MM.1S (cell line): ENCODE results near the gene SMOC2.

Source experiments
- DNase-seq: peaks from one replicate; pipeline ENCODE4 v3.0.0-alpha.2; 2015
- H2AFZ ChIP-seq: fragments of 300-600 bp; sonication (generic); 2 replicates; pipeline ENCODE4 v1.6.0; 2016; ENCODE audit warnings: antibody characterized with exemption, low read length
- H3F3A ChIP-seq: fragments of 300-600 bp; sonication (generic); 2 replicates; pipeline ENCODE4 v1.6.1; 2016; ENCODE audit warnings: mild to moderate bottlenecking, antibody characterized with exemption, low read length, moderate library complexity, mixed read lengths; ENCODE audit not compliant: insufficient read depth
- H3K27ac ChIP-seq: fragments of 300-600 bp; sonication (generic); 2 replicates; pipeline ENCODE4 v1.5.1; 2016; ENCODE audit warnings: mild to moderate bottlenecking, low read length
- H3K27me3 ChIP-seq: fragments of 300-600 bp; sonication (generic); replicated peaks from 2 replicates; pipeline ENCODE4 v1.6.0; 2016; ENCODE audit warnings: low read length; ENCODE audit not compliant: insufficient read depth
- H3K36me3 ChIP-seq: fragments of 300-600 bp; sonication (generic); replicated peaks from 2 replicates; pipeline ENCODE4 v1.6.1; 2016; ENCODE audit warnings: mild to moderate bottlenecking, low read length, mixed read lengths; ENCODE audit not compliant: insufficient read depth
- H3K4me1 ChIP-seq: fragments of 300-600 bp; sonication (generic); 2 replicates; pipeline ENCODE4 v1.6.1; 2016; ENCODE audit warnings: low read length, mixed read lengths
- H3K4me2 ChIP-seq: fragments of 300-600 bp; sonication (generic); 2 replicates; pipeline ENCODE4 v1.6.0; 2016; ENCODE audit warnings: low read depth, low read length
- H3K4me3 ChIP-seq: fragments of 300-600 bp; sonication (generic); 2 replicates; pipeline ENCODE4 v1.5.1; 2016; ENCODE audit warnings: low read length, mixed read lengths
- H3K79me2 ChIP-seq: fragments of 300-600 bp; sonication (generic); 2 replicates; pipeline ENCODE4 v1.6.1; 2016; ENCODE audit warnings: mixed run types, low read length, mixed read lengths
- H3K9ac ChIP-seq: fragments of 300-600 bp; sonication (generic); 2 replicates; pipeline ENCODE4 v1.6.1; 2016; ENCODE audit warnings: low read length, mixed read lengths
- H3K9me2 ChIP-seq: fragments of 300-600 bp; sonication (generic); replicated peaks from 2 replicates; pipeline ENCODE4 v1.6.1; 2016; ENCODE audit warnings: mild to moderate bottlenecking, low read length, mixed read lengths; ENCODE audit not compliant: insufficient read depth
- H3K9me3 ChIP-seq: fragments of 300-600 bp; sonication (generic); replicated peaks from 2 replicates; pipeline ENCODE4 v1.6.1; 2016; ENCODE audit warnings: mild to moderate bottlenecking, low read length, mixed read lengths; ENCODE audit not compliant: insufficient read depth
- H4K20me1 ChIP-seq: fragments of 300-600 bp; sonication (generic); 2 replicates; pipeline ENCODE4 v1.6.1; 2016; ENCODE audit warnings: mild to moderate bottlenecking, low read length, moderate library complexity, mixed read lengths; ENCODE audit not compliant: insufficient read depth
- EZH2 ChIP-seq: fragments of 300-600 bp; sonication (generic); optimal IDR thresholded peaks from 2 replicates; pipeline ENCODE3; 2017; ENCODE audit warnings: low read depth, mild to moderate bottlenecking, antibody characterized with exemption, low read length, mixed read lengths
- EZH2phosphoT487 ChIP-seq: fragments of 300-600 bp; sonication (generic); IDR thresholded peaks from 2 replicates; pipeline ENCODE4 v1.6.1; 2018; ENCODE audit warnings: antibody characterized with exemption, low read length
- TF ChIP-seq, protein P1 (sequence below): fragments of 300-600 bp; sonication (generic); IDR thresholded peaks from 2 replicates; pipeline ENCODE4 v1.5.1; 2016; ENCODE audit warnings: antibody characterized with exemption, low read length, mixed read lengths

SMOC2 gene

DNA sequence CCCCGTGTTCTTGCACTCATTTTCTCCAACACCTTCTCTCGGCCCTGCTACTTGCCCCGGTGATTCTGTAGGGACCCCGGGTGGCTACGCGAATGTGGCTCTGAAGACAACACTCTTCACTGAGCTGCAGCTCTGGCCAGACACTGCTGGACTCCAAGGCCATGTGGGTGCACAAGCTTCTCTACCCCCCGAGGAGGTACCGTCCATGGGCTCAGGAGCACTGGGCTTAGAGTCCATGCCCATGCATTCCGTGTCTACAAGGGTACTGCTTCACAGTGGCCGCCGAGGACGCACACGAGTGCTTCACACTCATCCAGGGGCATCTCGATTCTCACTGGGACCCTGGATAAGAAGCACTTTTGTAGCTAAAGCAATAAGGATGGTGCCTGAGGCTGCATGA lies 59.5 kb downstream of the SMOC2 start:
- H3K4me2 ChIP-seq: no peak overlapping the region
- no peaks in the 10 kb centered on the region for H3K9me2 ChIP-seq
- no peaks in the 10 kb centered on the region for H3K36me3 ChIP-seq
- H3K27me3 ChIP-seq: no peaks in the 10 kb centered on the region
- H3K4me1 ChIP-seq: no peaks in the 10 kb centered on the region
- H2AFZ ChIP-seq: no peak overlapping the region
- no peak overlapping the region for H3K9ac ChIP-seq
- H3K79me2 ChIP-seq: no peaks in the 10 kb centered on the region
- H4K20me1 ChIP-seq: no peaks in the 10 kb centered on the region
- TF ChIP-seq, protein P1, sequence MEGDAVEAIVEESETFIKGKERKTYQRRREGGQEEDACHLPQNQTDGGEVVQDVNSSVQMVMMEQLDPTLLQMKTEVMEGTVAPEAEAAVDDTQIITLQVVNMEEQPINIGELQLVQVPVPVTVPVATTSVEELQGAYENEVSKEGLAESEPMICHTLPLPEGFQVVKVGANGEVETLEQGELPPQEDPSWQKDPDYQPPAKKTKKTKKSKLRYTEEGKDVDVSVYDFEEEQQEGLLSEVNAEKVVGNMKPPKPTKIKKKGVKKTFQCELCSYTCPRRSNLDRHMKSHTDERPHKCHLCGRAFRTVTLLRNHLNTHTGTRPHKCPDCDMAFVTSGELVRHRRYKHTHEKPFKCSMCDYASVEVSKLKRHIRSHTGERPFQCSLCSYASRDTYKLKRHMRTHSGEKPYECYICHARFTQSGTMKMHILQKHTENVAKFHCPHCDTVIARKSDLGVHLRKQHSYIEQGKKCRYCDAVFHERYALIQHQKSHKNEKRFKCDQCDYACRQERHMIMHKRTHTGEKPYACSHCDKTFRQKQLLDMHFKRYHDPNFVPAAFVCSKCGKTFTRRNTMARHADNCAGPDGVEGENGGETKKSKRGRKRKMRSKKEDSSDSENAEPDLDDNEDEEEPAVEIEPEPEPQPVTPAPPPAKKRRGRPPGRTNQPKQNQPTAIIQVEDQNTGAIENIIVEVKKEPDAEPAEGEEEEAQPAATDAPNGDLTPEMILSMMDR: no peak
- no peak for TF ChIP-seq EZH2
- no peak for TF ChIP-seq EZH2phosphoT487
- H3F3A ChIP-seq: no peaks in the 10 kb centered on the region
- H3K4me3 ChIP-seq: no peak overlapping the region
- no peak for DNase-seq
- no peak overlapping the region for H3K27ac ChIP-seq
- no peaks in the 10 kb centered on the region for H3K9me3 ChIP-seq

DNA sequence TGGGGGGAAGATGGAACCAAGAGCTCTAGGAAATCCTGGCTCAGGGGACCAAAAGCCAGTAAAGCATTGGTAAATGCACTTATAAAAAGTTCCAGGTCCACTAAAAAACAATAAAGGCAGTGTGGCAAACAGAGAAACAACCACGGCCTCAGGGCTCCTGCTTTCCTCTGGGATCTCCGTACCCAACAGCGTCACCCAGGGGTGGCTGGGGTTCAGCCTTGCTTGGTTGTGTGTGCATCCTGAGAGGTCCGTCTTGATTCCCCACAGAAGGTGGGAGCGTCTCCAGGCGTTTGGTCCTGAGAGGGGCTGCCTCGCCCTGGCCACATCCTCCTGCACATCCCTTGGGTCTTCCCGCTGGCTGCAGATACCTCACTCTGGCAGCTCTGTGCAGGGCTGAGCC lies 60.6 kb downstream of the SMOC2 start:
- H3K4me3 ChIP-seq: no peak overlapping the region
- no peaks in the 10 kb centered on the region for H3K9me2 ChIP-seq
- DNase-seq: no peak
- no peak overlapping the region for H3K4me2 ChIP-seq
- no peaks in the 10 kb centered on the region for H3K4me1 ChIP-seq
- no peaks in the 10 kb centered on the region for H3K27me3 ChIP-seq
- no peak overlapping the region for H3K9ac ChIP-seq
- TF ChIP-seq, protein P1: no peak
- TF ChIP-seq EZH2: no peak
- no peak for TF ChIP-seq EZH2phosphoT487
- H3K9me3 ChIP-seq: no peaks in the 10 kb centered on the region
- H3K79me2 ChIP-seq: no peaks in the 10 kb centered on the region
- no peak overlapping the region for H3K27ac ChIP-seq
- H2AFZ ChIP-seq: no peak overlapping the region
- H3F3A ChIP-seq: no peaks in the 10 kb centered on the region
- no peaks in the 10 kb centered on the region for H3K36me3 ChIP-seq
- H4K20me1 ChIP-seq: no peaks in the 10 kb centered on the region

DNA sequence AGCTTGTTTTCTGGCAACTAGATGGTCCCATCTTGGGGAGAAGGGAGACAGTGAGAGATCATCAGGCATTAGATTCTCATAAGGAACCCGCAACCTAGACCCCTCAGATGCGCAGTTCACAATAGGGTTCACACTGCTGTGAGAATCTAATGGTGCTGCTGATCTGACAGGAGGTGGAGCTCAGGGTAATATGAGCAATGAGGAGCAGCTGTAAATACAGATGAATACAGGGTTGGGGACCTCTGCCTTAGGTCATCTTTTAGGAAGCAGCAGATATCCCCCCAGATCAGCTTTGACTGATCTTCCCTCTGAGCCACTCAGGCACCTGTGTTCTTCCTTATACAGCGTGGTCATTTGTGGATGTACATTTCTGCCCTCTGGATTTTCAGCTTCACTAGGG lies 63.4 kb downstream of the SMOC2 start:
- Histone ChIP-seq H3K27me3 (no peaks in the 10 kb centered on the region), H3K4me2 (no peak overlapping the region), H3F3A (no peaks in the 10 kb centered on the region), H3K9me2 (no peaks in the 10 kb centered on the region), H3K36me3 (no peaks in the 10 kb centered on the region), H3K4me3 (no peak overlapping the region), H3K27ac (no peak overlapping the region), H3K9me3 (no peaks in the 10 kb centered on the region), H3K9ac (no peak overlapping the region), H3K4me1 (no peaks in the 10 kb centered on the region), H4K20me1 (no peaks in the 10 kb centered on the region), H2AFZ (no peak overlapping the region), H3K79me2 (no peaks in the 10 kb centered on the region)
- TF ChIP-seq, protein P1: no peak
- TF ChIP-seq EZH2phosphoT487 (no peak), EZH2 (no peak)
- no peak for DNase-seq
